HUES64 (cell line): ENCODE results near the gene GGCX.

Source experiments
- H3K27ac ChIP-seq: 2 replicates; pipeline ENCODE4 v1.7.0; 2013; ENCODE audit warnings: low read depth, low read length, inconsistent platforms
- H3K27me3 ChIP-seq: 2 replicates; pipeline ENCODE4 v1.6.1; 2013; ENCODE audit warnings: mild to moderate bottlenecking, low read length; ENCODE audit not compliant: insufficient read depth
- H3K36me3 ChIP-seq: 2 replicates; pipeline ENCODE4 v1.6.1; 2013; ENCODE audit warnings: mild to moderate bottlenecking, low read length; ENCODE audit not compliant: insufficient read depth
- H3K4me1 ChIP-seq: 2 replicates; pipeline ENCODE4 v1.6.1; 2013; ENCODE audit warnings: mild to moderate bottlenecking, low read length, moderate library complexity; ENCODE audit not compliant: insufficient read depth
- H3K4me3 ChIP-seq: 2 replicates; pipeline ENCODE4 v1.5.1; 2013; ENCODE audit warnings: mild to moderate bottlenecking, low read length, moderate library complexity
- H3K9ac ChIP-seq: 2 replicates; pipeline ENCODE4 v1.6.1; 2013; ENCODE audit warnings: mild to moderate bottlenecking, low read depth, low read length
- H3K9me3 ChIP-seq: 2 replicates; pipeline ENCODE4 v1.6.1; 2013; ENCODE audit warnings: low read depth, low read length; ENCODE audit not compliant: insufficient read depth
- WGBS: fragments of 150-250, 120-280 bp; methylation state at CpG from one replicate; pipeline ENCODE4 v1.1.7; 2013; ENCODE audit warnings: missing lambda C conversion rate; 5-methylcytosine and 5-hydroxymethylcytosine counted together

GGCX gene

DNA sequence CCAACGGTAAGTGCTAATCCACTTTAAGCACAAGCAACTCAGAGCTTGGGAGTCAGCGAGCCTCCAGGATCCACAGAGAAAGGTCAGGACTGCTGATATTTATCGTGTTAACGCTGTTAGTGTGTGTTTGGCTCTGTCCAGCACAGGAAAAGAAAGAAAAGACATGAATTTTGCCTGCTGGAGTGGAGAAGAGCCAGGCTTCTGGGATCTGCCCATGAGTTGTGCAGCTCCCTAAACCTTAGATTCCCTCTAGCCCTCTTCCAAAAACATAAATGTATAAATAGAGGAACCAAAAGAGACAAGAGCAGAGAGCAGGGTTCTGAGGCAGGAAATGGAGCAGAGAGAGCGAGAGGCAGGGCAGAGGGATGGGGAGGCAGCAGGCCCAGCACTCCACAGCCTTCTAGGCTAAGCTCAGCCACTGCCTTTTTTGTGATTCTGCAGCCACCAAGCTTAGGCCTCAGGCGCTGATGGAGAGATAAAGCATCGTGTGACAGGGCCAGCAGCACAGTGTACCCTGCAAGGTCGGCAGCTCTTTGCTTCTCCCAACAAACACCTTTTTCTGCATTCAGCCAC is 36.9 kb downstream of the GGCX start:
- H3K4me1 ChIP-seq = peaks cover 13% of the 10 kb centered on the region
- H3K4me3 ChIP-seq = no peak overlapping the region
- no peaks in the 10 kb centered on the region for H3K36me3 ChIP-seq
- H3K9me3 ChIP-seq = no peaks in the 10 kb centered on the region
- WGBS = 40% methylated on average over 8 of the region's 8 CpGs
- H3K27ac ChIP-seq = no peak overlapping the region
- no peaks in the 10 kb centered on the region for H3K27me3 ChIP-seq
- no peak overlapping the region for H3K9ac ChIP-seq

GRCh38 chr2:85523903-85524335 is 37.4 kb downstream of the GGCX start:
- H3K36me3 ChIP-seq = no peaks in the 10 kb centered on the region
- 88% methylated on average over 4 of the region's 5 CpGs for WGBS
- H3K4me1 ChIP-seq = peaks cover 13% of the 10 kb centered on the region
- H3K27ac ChIP-seq = no peak overlapping the region
- H3K4me3 ChIP-seq = no peak overlapping the region
- H3K9me3 ChIP-seq = no peaks in the 10 kb centered on the region
- no peak overlapping the region for H3K9ac ChIP-seq
- no peaks in the 10 kb centered on the region for H3K27me3 ChIP-seq

- H3K36me3 ChIP-seq = no peaks in the 10 kb centered on the region
- no peaks in the 10 kb centered on the region for H3K9me3 ChIP-seq
- no peak overlapping the region for H3K9ac ChIP-seq
- peaks cover 13% of the 10 kb centered on the region for H3K4me1 ChIP-seq
- 90% methylated on average over 8 of the region's 8 CpGs for WGBS
- H3K27me3 ChIP-seq = no peaks in the 10 kb centered on the region
- H3K27ac ChIP-seq = no peak overlapping the region
- H3K4me3 ChIP-seq = no peak overlapping the region
Observed at GRCh38 chr2:85523062-85523902, 38.0 kb downstream of the GGCX start.

DNA sequence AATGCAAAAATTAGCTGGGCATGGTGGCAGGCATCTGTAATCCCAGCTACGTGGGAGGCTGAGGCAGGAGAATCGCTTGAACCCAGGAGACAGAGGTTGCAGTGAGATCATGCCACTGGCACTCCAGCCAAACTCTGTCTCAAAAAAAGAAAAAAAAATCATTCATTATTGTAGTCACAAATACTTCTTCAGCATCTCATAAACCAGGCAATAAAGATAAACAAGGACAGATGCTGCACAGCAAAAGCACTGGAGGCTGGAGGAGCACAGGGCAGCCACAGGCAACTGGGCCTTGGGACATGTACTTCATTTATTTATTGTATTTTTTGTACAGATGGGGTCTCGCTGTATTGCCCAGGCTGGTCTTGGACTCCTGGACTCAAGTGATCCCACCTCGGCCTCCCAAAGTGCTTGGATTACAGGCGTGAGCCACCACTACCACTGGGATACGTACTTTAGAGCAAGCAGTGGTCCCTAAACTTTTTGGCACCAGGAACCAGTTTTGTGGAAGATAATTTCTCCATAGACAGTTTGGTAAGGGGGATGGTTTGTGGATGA is 39.1 kb downstream of the GGCX start:
- Histone ChIP-seq H3K27ac (no peak overlapping the region), H3K36me3 (no peaks in the 10 kb centered on the region), H3K27me3 (no peaks in the 10 kb centered on the region), H3K9me3 (no peaks in the 10 kb centered on the region), H3K4me3 (no peak overlapping the region), H3K4me1 (peaks cover 13% of the 10 kb centered on the region), H3K9ac (no peak overlapping the region)
- 92% methylated on average over 6 of the region's 6 CpGs for WGBS

GRCh38 chr2:85516653-85517389 is 44.5 kb downstream of the GGCX start:
- no peaks in the 10 kb centered on the region for H3K36me3 ChIP-seq
- no peak overlapping the region for H3K4me3 ChIP-seq
- H3K9ac ChIP-seq = no peak overlapping the region
- no peaks in the 10 kb centered on the region for H3K9me3 ChIP-seq
- H3K27ac ChIP-seq = no peak overlapping the region
- no peaks in the 10 kb centered on the region for H3K27me3 ChIP-seq
- 91% methylated on average over 8 of the region's 8 CpGs for WGBS
- H3K4me1 ChIP-seq = no peaks in the 10 kb centered on the region

DNA sequence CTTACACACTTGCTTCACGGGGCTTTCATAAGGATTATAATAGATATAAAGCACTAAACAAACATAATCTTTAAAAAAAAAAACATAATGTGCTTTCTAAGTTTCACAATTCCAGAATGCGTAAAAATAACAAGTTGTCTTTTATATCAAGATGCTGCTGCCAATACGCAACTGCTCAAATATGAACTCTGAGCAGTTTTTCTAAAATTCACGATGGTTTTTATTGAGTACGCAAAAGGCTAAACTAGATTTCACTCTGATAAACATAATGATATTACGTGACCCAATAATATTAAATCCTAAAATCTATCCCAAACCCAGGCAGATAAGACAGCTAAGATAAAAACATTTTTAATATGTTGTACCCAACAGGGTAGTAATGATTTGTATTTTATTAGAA is 47.0 kb downstream of the GGCX start:
- Histone ChIP-seq H3K27ac (no peak overlapping the region), H3K27me3 (no peaks in the 10 kb centered on the region), H3K36me3 (no peaks in the 10 kb centered on the region), H3K4me3 (no peak overlapping the region), H3K9me3 (no peaks in the 10 kb centered on the region), H3K9ac (no peak overlapping the region), H3K4me1 (no peaks in the 10 kb centered on the region)
- 98% methylated on average over 5 of the region's 6 CpGs for WGBS

DNA sequence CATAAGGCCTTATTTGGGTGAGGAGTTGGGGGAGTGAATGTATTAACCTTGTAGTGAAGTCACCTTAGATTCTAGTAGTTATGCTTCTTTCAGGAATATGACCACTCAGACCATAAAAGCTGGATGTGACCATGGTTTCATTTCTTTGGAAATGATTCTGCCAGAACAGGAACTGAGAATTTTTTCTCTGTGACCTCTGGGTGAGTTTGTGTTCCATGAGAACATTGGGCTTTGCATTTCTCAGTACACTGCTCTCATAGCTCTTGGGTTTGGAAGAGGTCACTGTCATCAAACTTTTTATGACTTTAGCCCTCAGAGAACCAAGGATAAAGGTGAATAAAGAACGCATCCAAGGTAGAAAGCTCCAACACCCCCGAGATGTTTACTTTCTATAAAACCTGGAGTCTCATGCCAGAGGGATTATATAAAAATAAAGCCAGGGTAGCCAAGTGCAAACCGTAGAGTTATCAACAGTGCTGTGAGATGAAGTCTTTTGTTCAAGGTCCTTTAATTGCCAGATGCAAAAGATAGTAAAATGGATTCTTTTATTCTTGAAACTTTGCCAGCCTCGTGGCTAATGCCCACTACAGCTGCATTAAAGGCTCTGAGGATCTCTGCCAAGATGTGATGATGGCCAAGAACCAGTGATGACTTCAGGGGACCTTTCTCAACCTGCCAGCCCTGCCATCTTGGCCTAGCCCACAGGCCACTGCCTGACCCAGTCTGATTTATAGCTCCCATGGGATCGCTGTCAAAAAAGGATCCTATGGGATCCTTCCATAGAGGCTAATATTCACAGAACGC is 50.1 kb downstream of the GGCX start:
- no peaks in the 10 kb centered on the region for H3K27me3 ChIP-seq
- WGBS = 96% methylated on average over 6 of the region's 6 CpGs
- H3K9ac ChIP-seq = no peak overlapping the region
- H3K9me3 ChIP-seq = no peaks in the 10 kb centered on the region
- H3K27ac ChIP-seq = no peak overlapping the region
- no peak overlapping the region for H3K4me3 ChIP-seq
- no peaks in the 10 kb centered on the region for H3K36me3 ChIP-seq
- no peaks in the 10 kb centered on the region for H3K4me1 ChIP-seq

DNA sequence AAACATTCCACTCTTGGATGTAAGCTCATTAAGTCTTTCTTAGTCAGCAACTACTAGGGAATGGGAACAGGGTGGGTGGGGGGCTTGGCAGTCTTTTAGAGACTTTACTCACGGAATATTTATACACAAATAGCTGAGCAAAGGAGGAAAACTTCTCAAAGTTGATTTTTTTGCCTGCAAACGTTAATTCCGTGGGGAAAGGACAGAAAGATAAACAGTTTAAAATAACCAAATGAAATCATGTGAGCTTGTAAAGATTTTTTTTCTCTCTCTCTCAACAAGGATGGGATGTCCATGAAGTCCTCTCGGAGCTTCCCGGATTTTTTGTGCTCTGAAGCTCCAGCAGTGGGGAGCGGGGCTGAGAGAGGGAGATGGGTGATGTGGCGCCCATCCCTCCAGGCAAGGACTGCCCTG is 54.5 kb downstream of the GGCX start:
- Histone ChIP-seq H3K9ac (no peak overlapping the region), H3K27ac (no peak overlapping the region), H3K4me3 (no peak overlapping the region), H3K36me3 (no peaks in the 10 kb centered on the region), H3K4me1 (no peaks in the 10 kb centered on the region), H3K9me3 (no peaks in the 10 kb centered on the region), H3K27me3 (no peaks in the 10 kb centered on the region)
- WGBS = 90% methylated on average over 7 of the region's 7 CpGs

GRCh38 chr2:85505551-85506238 is 55.6 kb downstream of the GGCX start:
- H3K9ac ChIP-seq = no peak overlapping the region
- 90% methylated on average over 10 of the region's 10 CpGs for WGBS
- no peaks in the 10 kb centered on the region for H3K36me3 ChIP-seq
- no peak overlapping the region for H3K27ac ChIP-seq
- H3K27me3 ChIP-seq = no peaks in the 10 kb centered on the region
- no peaks in the 10 kb centered on the region for H3K9me3 ChIP-seq
- no peak overlapping the region for H3K4me3 ChIP-seq
- H3K4me1 ChIP-seq = no peaks in the 10 kb centered on the region

DNA sequence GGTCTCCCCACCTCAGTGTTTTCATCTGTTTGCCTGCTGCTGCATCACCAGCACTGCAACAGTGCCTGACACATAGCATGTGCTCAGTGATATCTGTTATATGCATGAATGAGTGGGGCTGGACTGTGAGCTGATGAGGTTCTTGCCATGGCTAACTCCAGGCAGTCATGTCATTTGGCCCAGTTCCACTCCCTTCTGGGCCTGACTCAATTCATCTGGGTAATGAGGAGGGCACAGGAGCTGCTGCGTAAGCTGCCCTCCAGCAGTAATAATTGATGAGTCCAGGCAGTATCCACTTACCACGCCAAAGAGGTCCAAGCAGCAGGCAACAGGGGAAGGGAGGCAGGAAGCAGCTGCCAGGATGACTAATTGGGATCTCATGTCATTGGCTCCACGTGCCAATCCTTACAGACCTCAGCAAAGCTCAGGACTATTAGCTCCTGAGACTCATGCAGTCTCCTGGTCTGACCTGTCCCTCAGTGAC is 56.5 kb downstream of the GGCX start:
- Histone ChIP-seq H3K4me3 (no peak overlapping the region), H3K9ac (no peak overlapping the region), H3K4me1 (peaks cover 7% of the 10 kb centered on the region), H3K9me3 (no peaks in the 10 kb centered on the region), H3K27me3 (no peaks in the 10 kb centered on the region), H3K27ac (no peak overlapping the region), H3K36me3 (no peaks in the 10 kb centered on the region)
- 84% methylated on average over 3 of the region's 3 CpGs for WGBS
